ENCODE results near the gene CATSPERE. TPM values are rescaled to one million over a fixed set of nuclear protein-coding genes. Genes with fewer than 3 reads are reported as not detected.

The CATSPERE gene
- total RNA-seq, 4 donors from 2014 or later = 0.98 to 3.1 (median 1.3) TPM

GRCh38 chr1:244451951-244452795 is 8.9 kb upstream of the CATSPERE start:
- H3K27ac ChIP-seq = peak overlapping the region; percentile 63 to 97 (median 95)
- WGBS, 2 donors = 7 to 12% methylated on average over 25 to 43 of the region's 47 CpGs
- H3K4me3 ChIP-seq = peak overlapping the region; percentile 59 to 96 (median 82)
- DNase-seq (ENCODE audit: low spot score in 2 of 2) = peak; percentile 98
- TF ChIP-seq EP300 (IDR thresholded peaks at IDR 0.05) (peak in 1 of 2 donors; percentile 45), POLR2A (IDR thresholded peaks at IDR 0.05) (no peak), CTCF (IDR thresholded peaks at IDR 0.05) (peak; percentile 56 to 83 (median 73))
- H3K4me1 ChIP-seq = peaks cover 0 to 36% (median 18%) of the 10 kb centered on the region in 4 donors
- no peaks in the 10 kb centered on the region for H3K9me3 ChIP-seq
- H3K36me3 ChIP-seq = no peaks in the 10 kb centered on the region
- H3K27me3 ChIP-seq = no peaks in the 10 kb centered on the region

- Histone ChIP-seq H3K27ac (no peak overlapping the region), H3K4me3 (no peak overlapping the region), H3K27me3 (no peaks in the 10 kb centered on the region), H3K36me3 (no peaks in the 10 kb centered on the region), H3K9me3 (no peaks in the 10 kb centered on the region), H3K4me1 (peaks cover 0 to 17% (median 11%) of the 10 kb centered on the region in 4 donors)
- DNase-seq (ENCODE audit: low spot score in 2 of 2) = no peak
- WGBS, 2 donors = 60 to 75% methylated on average over 6 of the region's 6 CpGs
- no peak for TF ChIP-seq EP300 (IDR thresholded peaks at IDR 0.05)
- no peak for TF ChIP-seq POLR2A (IDR thresholded peaks at IDR 0.05)
- no peak for TF ChIP-seq CTCF (IDR thresholded peaks at IDR 0.05)
Observed at GRCh38 chr1:244454412-244454811, 6.7 kb upstream of the CATSPERE start.

- TF ChIP-seq POLR2A (IDR thresholded peaks at IDR 0.05) (no peak), CTCF (IDR thresholded peaks at IDR 0.05) (no peak), EP300 (IDR thresholded peaks at IDR 0.05) (no peak)
- H3K36me3 ChIP-seq = no peaks in the 10 kb centered on the region
- H3K4me3 ChIP-seq = no peak overlapping the region
- no peak overlapping the region for H3K27ac ChIP-seq
- H3K9me3 ChIP-seq = no peaks in the 10 kb centered on the region
- no peaks in the 10 kb centered on the region for H3K27me3 ChIP-seq
- WGBS, 2 donors = 83 to 98% methylated on average over 1 of the region's 1 CpG
- no peak for DNase-seq (ENCODE audit: low spot score in 2 of 2)
- H3K4me1 ChIP-seq = peaks cover 0 to 17% (median 4%) of the 10 kb centered on the region in 4 donors
Observed at GRCh38 chr1:244456586-244456985, 4.5 kb upstream of the CATSPERE start.

GRCh38 chr1:244458781-244459180 is 2.3 kb upstream of the CATSPERE start:
- no peak for TF ChIP-seq POLR2A (IDR thresholded peaks at IDR 0.05)
- TF ChIP-seq EP300 (IDR thresholded peaks at IDR 0.05) = no peak
- no peak for TF ChIP-seq CTCF (IDR thresholded peaks at IDR 0.05)
- 96 to 98% methylated on average over 4 of the region's 4 CpGs for WGBS, 2 donors
- no peak overlapping the region for H3K4me3 ChIP-seq
- DNase-seq (ENCODE audit: low spot score in 2 of 2) = no peak
- H3K4me1 ChIP-seq = peaks cover 0 to 14% (median 2%) of the 10 kb centered on the region in 4 donors
- no peaks in the 10 kb centered on the region for H3K27me3 ChIP-seq
- H3K36me3 ChIP-seq = no peaks in the 10 kb centered on the region
- H3K9me3 ChIP-seq = no peaks in the 10 kb centered on the region
- no peak overlapping the region for H3K27ac ChIP-seq

- Histone ChIP-seq H3K27ac (peak overlapping the region in 2 of 4 donors; percentile 85 to 91), H3K27me3 (no peaks in the 10 kb centered on the region), H3K9me3 (no peaks in the 10 kb centered on the region), H3K4me3 (peak overlapping the region in 1 of 4 donors; percentile 74), H3K4me1 (peaks cover 0 to 14% (median 2%) of the 10 kb centered on the region in 4 donors), H3K36me3 (no peaks in the 10 kb centered on the region)
- no peak for TF ChIP-seq POLR2A (IDR thresholded peaks at IDR 0.05)
- TF ChIP-seq EP300 (IDR thresholded peaks at IDR 0.05) = no peak
- no peak for TF ChIP-seq CTCF (IDR thresholded peaks at IDR 0.05)
- 92 to 99% methylated on average over 4 of the region's 4 CpGs for WGBS, 2 donors
- no peak for DNase-seq (ENCODE audit: low spot score in 2 of 2)
Observed at GRCh38 chr1:244460197-244460596, 876 bp upstream of the CATSPERE start.
